GM23338 (cell line): ENCODE results near the gene DOP1B.

Source experiments
- CREB1 ChIP-seq: fragments of 250-450 bp; sonication (Bioruptor Pico); IDR thresholded peaks from 2 replicates; pipeline ENCODE4 v1.5.0; 2020; ENCODE audit warnings: low read depth, mild to moderate bottlenecking, moderate library complexity
- EZH2 ChIP-seq: fragments of 200-600 bp; sonication (generic); IDR thresholded peaks from one replicate; pipeline ENCODE4 v1.8.0; 2017; ENCODE audit warnings: antibody characterized with exemption, mild to moderate bottlenecking, low read depth; ENCODE audit not compliant: unreplicated experiment
- EZH2phosphoT487 ChIP-seq: fragments of 200-600 bp; sonication (generic); IDR thresholded peaks from one replicate; pipeline ENCODE4 v1.8.1; 2018; ENCODE audit warnings: antibody characterized with exemption; ENCODE audit not compliant: unreplicated experiment
- POLR2AphosphoS5 ChIP-seq: IDR thresholded peaks from 2 replicates; pipeline ENCODE4 v1.6.1; 2016; ENCODE audit warnings: antibody characterized with exemption, low read depth
- TF ChIP-seq, protein P1 (sequence below), 2 experiments: fragments of 200-600 bp in 1 of 2; sonication (generic) in 1 of 2; conservative IDR thresholded peaks; 2 replicates each; pipeline versions ENCODE4 v1.5.1 to v1.6.1; 2016 to 2017; ENCODE audit warnings: antibody characterized with exemption in 2 of 2, low read depth in 2 of 2, mild to moderate bottlenecking in 2 of 2, moderate library complexity in 1 of 2
- TF ChIP-seq, protein P2 (sequence below): IDR thresholded peaks from one replicate; pipeline ENCODE4 v1.6.1; 2018; ENCODE audit warnings: antibody characterized with exemption; ENCODE audit not compliant: unreplicated experiment

DNA sequence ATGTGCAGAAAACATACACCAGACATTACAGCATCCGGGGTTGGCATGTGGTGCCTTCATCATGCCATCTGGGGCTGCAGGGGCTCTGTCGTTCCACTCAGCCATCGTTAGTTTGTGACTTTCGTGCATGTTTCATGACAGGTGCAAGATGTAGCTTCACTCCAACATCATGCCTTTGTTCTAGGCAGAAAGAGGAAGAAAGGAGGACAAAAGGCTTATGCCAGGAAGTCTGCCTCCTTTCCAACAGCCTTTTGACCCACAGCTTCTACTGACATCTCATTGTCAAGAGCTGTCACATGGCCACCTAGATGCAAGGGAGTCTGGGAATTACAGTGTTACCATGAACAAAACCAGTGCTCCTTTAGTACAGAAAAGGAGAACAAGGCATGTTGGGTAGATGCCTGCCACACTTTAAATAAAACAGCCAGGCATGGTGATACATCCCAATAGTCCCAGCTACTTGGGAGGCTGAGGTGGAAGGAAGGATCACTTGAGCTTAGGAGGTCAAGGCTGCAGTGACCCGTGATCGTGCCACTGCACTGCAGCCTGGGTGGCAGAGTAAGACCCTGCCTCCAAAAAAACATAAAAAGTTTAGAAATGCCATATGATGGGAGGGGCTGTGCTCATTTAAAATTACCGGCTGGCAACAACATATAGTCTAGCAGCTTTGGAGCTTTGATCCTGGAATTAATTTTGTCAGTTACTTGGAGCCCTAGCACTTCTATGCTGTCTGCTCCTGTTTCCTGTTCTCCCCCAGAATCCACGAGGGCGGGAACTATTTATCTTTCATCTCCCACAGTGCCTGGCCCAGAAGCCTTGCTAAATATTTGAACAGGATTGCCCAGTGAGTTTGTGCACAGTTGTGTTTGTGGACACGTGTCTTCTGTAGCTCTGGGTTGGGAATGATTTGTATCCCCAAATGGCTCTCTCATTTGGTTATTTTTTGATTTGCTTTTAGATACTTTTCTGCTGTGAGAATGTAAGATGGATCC lies 7.4 kb downstream of the DOP1B start:
- TF ChIP-seq, protein P1, sequence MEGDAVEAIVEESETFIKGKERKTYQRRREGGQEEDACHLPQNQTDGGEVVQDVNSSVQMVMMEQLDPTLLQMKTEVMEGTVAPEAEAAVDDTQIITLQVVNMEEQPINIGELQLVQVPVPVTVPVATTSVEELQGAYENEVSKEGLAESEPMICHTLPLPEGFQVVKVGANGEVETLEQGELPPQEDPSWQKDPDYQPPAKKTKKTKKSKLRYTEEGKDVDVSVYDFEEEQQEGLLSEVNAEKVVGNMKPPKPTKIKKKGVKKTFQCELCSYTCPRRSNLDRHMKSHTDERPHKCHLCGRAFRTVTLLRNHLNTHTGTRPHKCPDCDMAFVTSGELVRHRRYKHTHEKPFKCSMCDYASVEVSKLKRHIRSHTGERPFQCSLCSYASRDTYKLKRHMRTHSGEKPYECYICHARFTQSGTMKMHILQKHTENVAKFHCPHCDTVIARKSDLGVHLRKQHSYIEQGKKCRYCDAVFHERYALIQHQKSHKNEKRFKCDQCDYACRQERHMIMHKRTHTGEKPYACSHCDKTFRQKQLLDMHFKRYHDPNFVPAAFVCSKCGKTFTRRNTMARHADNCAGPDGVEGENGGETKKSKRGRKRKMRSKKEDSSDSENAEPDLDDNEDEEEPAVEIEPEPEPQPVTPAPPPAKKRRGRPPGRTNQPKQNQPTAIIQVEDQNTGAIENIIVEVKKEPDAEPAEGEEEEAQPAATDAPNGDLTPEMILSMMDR (conservative IDR thresholded peaks at IDR 0.05; ENCODE audit: low read depth in 2 of 2) = no peak
- TF ChIP-seq POLR2AphosphoS5 (no peak), CREB1 (CRISPR knock-in tag) (no peak), EZH2 (no peak), EZH2phosphoT487 (no peak)
- TF ChIP-seq, protein P2, sequence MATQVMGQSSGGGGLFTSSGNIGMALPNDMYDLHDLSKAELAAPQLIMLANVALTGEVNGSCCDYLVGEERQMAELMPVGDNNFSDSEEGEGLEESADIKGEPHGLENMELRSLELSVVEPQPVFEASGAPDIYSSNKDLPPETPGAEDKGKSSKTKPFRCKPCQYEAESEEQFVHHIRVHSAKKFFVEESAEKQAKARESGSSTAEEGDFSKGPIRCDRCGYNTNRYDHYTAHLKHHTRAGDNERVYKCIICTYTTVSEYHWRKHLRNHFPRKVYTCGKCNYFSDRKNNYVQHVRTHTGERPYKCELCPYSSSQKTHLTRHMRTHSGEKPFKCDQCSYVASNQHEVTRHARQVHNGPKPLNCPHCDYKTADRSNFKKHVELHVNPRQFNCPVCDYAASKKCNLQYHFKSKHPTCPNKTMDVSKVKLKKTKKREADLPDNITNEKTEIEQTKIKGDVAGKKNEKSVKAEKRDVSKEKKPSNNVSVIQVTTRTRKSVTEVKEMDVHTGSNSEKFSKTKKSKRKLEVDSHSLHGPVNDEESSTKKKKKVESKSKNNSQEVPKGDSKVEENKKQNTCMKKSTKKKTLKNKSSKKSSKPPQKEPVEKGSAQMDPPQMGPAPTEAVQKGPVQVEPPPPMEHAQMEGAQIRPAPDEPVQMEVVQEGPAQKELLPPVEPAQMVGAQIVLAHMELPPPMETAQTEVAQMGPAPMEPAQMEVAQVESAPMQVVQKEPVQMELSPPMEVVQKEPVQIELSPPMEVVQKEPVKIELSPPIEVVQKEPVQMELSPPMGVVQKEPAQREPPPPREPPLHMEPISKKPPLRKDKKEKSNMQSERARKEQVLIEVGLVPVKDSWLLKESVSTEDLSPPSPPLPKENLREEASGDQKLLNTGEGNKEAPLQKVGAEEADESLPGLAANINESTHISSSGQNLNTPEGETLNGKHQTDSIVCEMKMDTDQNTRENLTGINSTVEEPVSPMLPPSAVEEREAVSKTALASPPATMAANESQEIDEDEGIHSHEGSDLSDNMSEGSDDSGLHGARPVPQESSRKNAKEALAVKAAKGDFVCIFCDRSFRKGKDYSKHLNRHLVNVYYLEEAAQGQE = no peak
